HG03460 (cell line): ENCODE results near the gene CPO.

Experiments used
- ATAC-seq: cut with Tn5 transposase; IDR thresholded peaks from one replicate; pipeline ENCODE4 v1.9.1; 2021; ENCODE audit not compliant: unreplicated experiment

Gene CPO

DNA sequence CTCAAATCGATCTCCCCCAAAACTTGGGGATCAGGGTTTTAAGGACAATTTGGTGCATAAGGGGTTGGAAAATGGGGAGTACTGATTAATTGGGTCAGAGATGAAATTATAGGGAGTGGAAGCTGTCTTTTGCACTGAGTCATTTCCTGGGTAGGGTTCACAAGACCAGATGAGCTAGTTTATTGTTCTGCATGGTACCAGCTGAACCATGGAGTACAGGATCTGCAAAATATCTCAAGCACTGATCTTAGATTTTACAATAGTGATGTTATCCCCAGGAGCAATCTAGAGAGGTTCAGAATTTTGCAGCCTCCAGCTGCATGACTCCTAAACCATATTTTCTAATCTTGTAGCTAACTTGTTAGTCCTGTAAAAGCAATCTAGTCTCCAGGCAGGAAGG lies 73.1 kb downstream of the CPO start:
- no peak for ATAC-seq

DNA sequence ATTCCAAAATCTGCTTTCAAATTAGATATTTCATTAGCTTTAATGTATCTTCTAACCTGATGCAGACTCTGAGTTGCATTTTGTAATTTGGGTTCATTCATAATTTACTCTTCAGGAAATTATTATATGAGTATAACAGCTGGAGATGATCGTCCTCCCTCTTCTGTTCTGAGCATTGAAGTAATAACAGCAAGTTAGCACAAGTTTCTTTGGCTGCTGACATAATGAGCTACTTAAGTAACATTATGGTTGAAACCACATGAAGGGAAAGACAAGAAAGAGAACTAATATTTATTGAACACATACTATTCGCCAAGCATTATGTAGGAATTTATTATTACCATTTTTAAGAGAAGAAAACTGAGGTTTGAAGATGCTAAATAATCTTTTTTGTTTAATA lies 75.1 kb downstream of the CPO start:
- ATAC-seq: no peak

GRCh38 chr2:207015901-207016300 lies 76.6 kb downstream of the CPO start:
- no peak for ATAC-seq
